HCEC 1CT (cell line): ENCODE results near the gene RPL29.

Source experiments
- DNase-seq: peaks from one replicate; pipeline ENCODE4 v3.0.0-alpha.2; 2017

Gene RPL29

GRCh38 chr3:51961602-51962569 is 33.8 kb downstream of the RPL29 start:
- DNase-seq: no peak

- DNase-seq: no peak
These were observed 34.7 kb downstream of the RPL29 start for GRCh38 chr3:51961011-51961410.

- DNase-seq: no peak
These were observed 35.3 kb downstream of the RPL29 start for GRCh38 chr3:51960386-51960785.

- DNase-seq: no peak
These were observed 36.0 kb downstream of the RPL29 start for GRCh38 chr3:51959651-51960050.

- no peak for DNase-seq
These were observed 36.8 kb downstream of the RPL29 start for GRCh38 chr3:51958603-51959521.

GRCh38 chr3:51957520-51958205 is 38.0 kb downstream of the RPL29 start:
- no peak for DNase-seq

GRCh38 chr3:51955893-51956770 is 39.6 kb downstream of the RPL29 start:
- no peak for DNase-seq

GRCh38 chr3:51955175-51955892 is 40.4 kb downstream of the RPL29 start, which contains the start of gene GPR62:
Gene GPR62 (plus strand): TSS chr3:51955381. CDS start chr3:51955653, 272 bp downstream.
- DNase-seq: no peak

- no peak for DNase-seq
These were observed 41.0 kb downstream of the RPL29 start for GRCh38 chr3:51954713-51955112.

GRCh38 chr3:51954105-51954504 is 41.6 kb downstream of the RPL29 start:
- no peak for DNase-seq

GRCh38 chr3:51953445-51953844 is 42.2 kb downstream of the RPL29 start:
- peak; percentile 82 for DNase-seq

GRCh38 chr3:51950899-51951298 is 44.8 kb downstream of the RPL29 start:
- DNase-seq: no peak

GRCh38 chr3:51949121-51949520 is 46.6 kb downstream of the RPL29 start:
- no peak for DNase-seq

GRCh38 chr3:51948016-51948580 is 47.6 kb downstream of the RPL29 start:
- DNase-seq: no peak

- no peak for DNase-seq
These were observed 48.3 kb downstream of the RPL29 start for GRCh38 chr3:51947215-51947900.

GRCh38 chr3:51946796-51947195 is 48.9 kb downstream of the RPL29 start:
- DNase-seq: no peak

GRCh38 chr3:51945926-51946705 is 49.6 kb downstream of the RPL29 start:
- no peak for DNase-seq

- DNase-seq: no peak
These were observed 50.5 kb downstream of the RPL29 start for GRCh38 chr3:51945031-51945840.
